ENCODE results near the gene SLX9. TPM values are rescaled to one million over a fixed set of nuclear protein-coding genes. Genes with fewer than 3 reads are reported as not detected.

SLX9 gene
- total and polyA plus RNA-seq, 2 donors (not counting 3 experiments of a cell fraction or from before 2014, with no cell fraction given) = 27.0 to 50.6 TPM

- no peaks in the 10 kb centered on the region for H3K79me2 ChIP-seq (ENCODE audit: control insufficient read depth, insufficient read depth, low read length)
- dilution Hi-C loops (cut with MboI; ENCODE audit: extremely low pct_ligation_motif_present, low sequenced_read_pairs) (no loop called here), intact Hi-C loops (cut with micrococcal nuclease) (no loop called here)
- H4K20me1 ChIP-seq (replicated peaks; ENCODE audit: control insufficient read depth, extremely low read depth, insufficient read depth, low read length) = no peaks in the 10 kb centered on the region
- FAIRE-seq = no peak
- no peak overlapping the region for H3K9ac ChIP-seq (replicated peaks; ENCODE audit: extremely low read depth, insufficient read depth, low read length)
- ChIA-PET CTCF (interaction anchor here (1.5 to 3.4 kb wide), 5 partner anchors 21 to 153 kb away, joined by 3 to 11 read pairs (median 8); no protein-coding TSS in a partner anchor), POLR2A (no interaction called here)
- no peak overlapping the region for H2AFZ ChIP-seq (ENCODE audit: low read depth, low read length)
- H3K27ac ChIP-seq (ENCODE audit: insufficient read depth, low read depth, low read length) = no peak overlapping the region
- peaks cover 12% of the 10 kb centered on the region for H3K4me1 ChIP-seq (ENCODE audit: control insufficient read depth, extremely low read depth, insufficient read depth, low read length)
- no peak for DNase-seq (ENCODE audit: low read depth, low spot score)
- no peak overlapping the region for H3K4me3 ChIP-seq (replicated peaks in 1 of 3; ENCODE audit: insufficient read depth in 1 of 3, low read depth in 1 of 3, low read length in 3 of 3)
- no peak overlapping the region for H3K4me2 ChIP-seq (ENCODE audit: insufficient read depth, low read length)
- H3K9me3 ChIP-seq (replicated peaks; ENCODE audit: control insufficient read depth, insufficient read depth, low read length) = no peaks in the 10 kb centered on the region
- no TSS peak for BruUV-seq (replicated peaks)
- no peaks in the 10 kb centered on the region for H3K36me3 ChIP-seq (ENCODE audit: control insufficient read depth in 2 of 2, extremely low read depth in 1 of 2, insufficient read depth in 2 of 2, low read length in 2 of 2)
- no peaks in the 10 kb centered on the region for H3K9me1 ChIP-seq (replicated peaks; ENCODE audit: control insufficient read depth, extremely low read depth, insufficient read depth, low read length)
- no peak for TF ChIP-seq POLR2A (IDR thresholded peaks at IDR 0.05; ENCODE audit: low read depth, low read length)
- no peak for TF ChIP-seq CTCF (IDR thresholded peaks at IDR 0.05; ENCODE audit: extremely low read depth in 1 of 2, insufficient read depth in 1 of 2, low read depth in 1 of 2, low read length in 2 of 2)
- TF ChIP-seq POLR2AphosphoS5 (IDR thresholded peaks at IDR 0.05; ENCODE audit: insufficient read depth, low read depth, low read length) = no peak
- TF ChIP-seq GATA2 (IDR thresholded peaks at IDR 0.05; ENCODE audit: insufficient read depth, insufficient read length, low read depth, low read length) = no peak
- TF ChIP-seq EZH2 (IDR thresholded peaks at IDR 0.05; ENCODE audit: borderline replicate concordance, low read depth, low read length, severe bottlenecking) = no peak
- TF ChIP-seq MYC (IDR thresholded peaks at IDR 0.05; ENCODE audit: low read depth, low read length) = no peak
- TF ChIP-seq JUN (IDR thresholded peaks at IDR 0.05; ENCODE audit: borderline replicate concordance, insufficient read depth, insufficient read length, low read depth) = no peak
- TF ChIP-seq MAX (IDR thresholded peaks at IDR 0.05; ENCODE audit: insufficient read depth, insufficient read length) = no peak
- TF ChIP-seq FOS (IDR thresholded peaks at IDR 0.05; ENCODE audit: borderline replicate concordance, insufficient read depth, low read length) = no peak
- no peaks in the 10 kb centered on the region for H3K27me3 ChIP-seq (ENCODE audit: control insufficient read depth in 2 of 2, insufficient read depth in 2 of 2, low read length in 2 of 2)
These were observed 44.6 kb downstream of the SLX9 start for GRCh38 chr21:44984428-44984791.

Data from endothelial cell of umbilical vein (primary cell).